Occipital lobe (tissue), 2 donors: ENCODE data around the gene CREBBP. TPM values are rescaled to one million over a fixed set of nuclear protein-coding genes. Genes with fewer than 3 reads are reported as not detected.

Source experiments
- DNase-seq: peaks from one replicate; lab custom pipeline; 2025; lab: John Stamatoyannopoulos, UW
- total RNA-seq: library from RNA; depleted of rRNA; stranded (reverse); fragments of >200 nt; gene quantifications from one replicate; pipeline ENCODE4 v1.2.3, GENCODE V29; 2014

The CREBBP gene
- total RNA-seq, 1 donor from 2014 or later: 32.3 TPM

DNA sequence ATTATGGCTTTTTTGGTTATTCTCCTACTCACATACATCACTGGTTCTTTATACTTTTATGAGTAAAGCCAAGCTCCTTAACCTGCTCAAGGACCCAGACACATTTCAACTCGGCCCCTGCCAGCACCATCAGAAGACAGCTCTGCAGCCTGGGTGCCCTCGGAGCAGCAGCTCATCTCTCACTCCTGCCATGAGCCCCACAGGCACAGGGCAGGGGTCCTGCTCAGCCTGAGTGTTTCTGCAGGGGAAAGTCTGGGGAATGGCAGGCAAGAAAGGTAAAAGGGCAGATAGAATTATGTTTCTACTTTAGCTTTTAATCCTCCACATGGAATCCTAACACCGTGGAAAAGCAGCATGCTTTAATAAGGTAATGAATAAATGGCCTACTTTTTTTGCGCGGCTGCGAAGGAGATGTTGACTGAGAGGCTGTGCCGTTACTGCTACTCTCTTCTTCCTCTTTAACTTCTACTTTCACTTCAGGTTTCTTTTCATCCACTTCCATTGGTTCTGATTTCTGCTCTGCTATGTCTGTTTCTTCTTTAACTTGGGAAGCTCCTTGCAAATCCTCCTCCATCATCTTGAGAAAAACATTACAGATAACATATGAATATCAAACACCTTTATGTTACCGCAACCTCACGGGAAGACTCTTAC, 113.1 kb downstream of the CREBBP start:
- DNase-seq: no peak

DNA sequence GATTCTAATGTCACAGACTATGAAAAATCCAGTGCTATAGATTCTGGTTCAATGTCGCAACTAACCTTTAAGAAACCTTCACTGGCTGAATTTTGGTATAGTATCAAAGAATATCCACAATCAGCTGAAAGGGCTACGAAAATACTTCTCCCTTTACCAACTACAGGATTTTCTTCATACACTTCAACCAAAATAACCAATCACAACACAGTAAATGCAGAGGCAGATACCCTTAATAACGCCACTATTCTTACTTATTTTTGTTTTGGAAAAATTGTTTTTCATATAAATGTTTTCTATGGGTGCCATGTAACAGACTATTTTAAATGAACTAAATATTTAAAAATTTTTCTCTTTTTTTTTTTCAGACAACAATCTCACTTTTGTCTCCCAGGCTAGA, 114.3 kb downstream of the CREBBP start:
- no peak for DNase-seq

DNA sequence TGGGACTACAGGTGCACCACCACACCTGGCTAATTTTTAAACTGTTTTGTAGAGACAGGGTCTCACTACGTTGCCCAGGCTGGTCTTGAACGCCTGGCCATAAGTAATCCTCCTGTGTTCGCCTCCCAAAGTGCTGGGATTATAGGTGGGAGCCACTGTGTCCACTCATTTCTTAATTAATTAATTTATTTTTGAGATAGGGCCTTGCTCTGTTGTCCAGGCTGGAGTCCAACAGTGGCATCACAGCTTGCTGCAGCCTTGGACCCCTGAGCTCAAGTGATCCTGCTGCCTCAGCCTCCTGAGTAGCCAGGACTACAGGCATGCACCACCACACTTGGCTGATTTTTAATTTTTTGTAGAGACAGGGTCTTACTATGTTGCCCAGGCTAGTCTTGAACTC, 116.1 kb downstream of the CREBBP start:
- DNase-seq: no peak

- DNase-seq: no peak
These were observed 118.3 kb downstream of the CREBBP start for GRCh38 chr16:3762107-3762750.

DNA sequence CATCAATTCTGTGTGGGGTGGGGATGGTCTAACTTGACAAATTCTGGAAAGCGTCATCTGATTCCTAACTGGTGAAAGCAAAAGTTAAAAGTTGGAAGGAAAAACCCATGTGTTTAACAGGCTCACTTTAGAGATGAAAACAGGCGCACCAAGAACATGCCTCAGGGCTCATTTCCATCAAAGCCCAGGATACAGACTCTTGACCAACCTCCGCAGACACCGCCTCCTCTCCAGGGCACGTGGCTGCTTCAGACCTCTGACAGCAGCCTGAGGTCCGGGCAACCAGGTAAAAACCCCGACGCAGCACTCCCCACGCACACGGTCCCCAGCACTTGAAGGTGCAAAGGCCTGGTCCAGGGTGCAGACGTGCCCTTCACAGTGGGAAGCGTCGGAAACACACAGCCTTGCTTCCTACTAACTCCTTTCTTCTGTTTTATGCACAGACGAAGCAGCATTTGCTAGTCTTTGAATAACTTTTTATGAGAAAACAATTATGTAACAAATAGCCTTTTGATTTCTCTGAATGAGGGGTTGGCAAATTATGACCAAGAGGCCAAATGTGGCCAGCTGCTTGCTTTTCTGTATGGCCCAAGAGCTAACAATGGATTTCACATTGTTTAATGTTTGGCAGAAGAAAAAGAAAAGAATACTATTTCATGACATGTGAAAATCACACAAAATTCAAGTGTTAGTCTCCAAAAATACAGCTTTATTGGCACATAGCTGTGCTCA, 119.0 kb downstream of the CREBBP start:
- no peak for DNase-seq

DNA sequence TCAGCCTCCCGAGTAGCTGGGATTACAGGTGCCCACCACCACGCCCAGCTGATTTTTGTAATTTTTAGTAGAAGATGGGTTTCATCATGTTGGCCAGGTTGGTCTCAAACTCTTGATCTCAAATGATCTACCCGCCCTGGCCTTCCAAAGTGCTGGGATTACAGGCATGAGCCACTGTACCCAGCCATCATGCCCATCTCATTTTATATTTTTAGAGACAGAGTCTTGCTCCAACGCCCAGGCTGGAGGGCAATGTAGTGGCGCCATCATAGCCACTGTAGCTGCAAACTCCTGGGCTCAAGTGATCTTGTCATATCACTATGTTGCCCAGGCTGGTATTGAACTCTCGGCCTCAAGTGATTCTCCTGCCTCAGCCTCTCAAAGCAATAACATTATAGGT, 120.0 kb downstream of the CREBBP start:
- DNase-seq: no peak

DNA sequence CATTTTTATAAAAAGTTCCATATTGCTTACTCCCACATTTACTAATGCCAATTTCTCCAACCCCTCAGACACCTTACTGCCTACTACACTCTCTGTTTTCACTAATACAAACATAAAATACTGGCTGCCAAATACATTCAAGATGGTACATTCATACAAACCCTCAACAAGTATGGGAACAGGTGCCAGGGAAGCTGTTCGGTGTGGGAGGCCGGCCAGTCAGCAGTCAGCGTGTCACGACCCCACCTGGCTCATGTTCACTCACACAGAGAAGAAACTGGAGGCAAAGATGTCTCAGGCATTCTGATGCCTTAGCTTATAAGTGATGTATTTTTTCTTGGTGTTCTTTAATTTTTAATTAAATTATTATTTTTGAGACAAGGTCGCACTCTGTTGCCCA, 120.8 kb downstream of the CREBBP start:
- DNase-seq: no peak

GRCh38 chr16:3756113-3756512, 124.4 kb downstream of the CREBBP start:
- DNase-seq: no peak

GRCh38 chr16:3755249-3755648, 125.3 kb downstream of the CREBBP start:
- no peak for DNase-seq

- no peak for DNase-seq
These were observed 125.7 kb downstream of the CREBBP start for GRCh38 chr16:3754772-3755171.

GRCh38 chr16:3754081-3754703, 126.3 kb downstream of the CREBBP start:
- DNase-seq: no peak

DNA sequence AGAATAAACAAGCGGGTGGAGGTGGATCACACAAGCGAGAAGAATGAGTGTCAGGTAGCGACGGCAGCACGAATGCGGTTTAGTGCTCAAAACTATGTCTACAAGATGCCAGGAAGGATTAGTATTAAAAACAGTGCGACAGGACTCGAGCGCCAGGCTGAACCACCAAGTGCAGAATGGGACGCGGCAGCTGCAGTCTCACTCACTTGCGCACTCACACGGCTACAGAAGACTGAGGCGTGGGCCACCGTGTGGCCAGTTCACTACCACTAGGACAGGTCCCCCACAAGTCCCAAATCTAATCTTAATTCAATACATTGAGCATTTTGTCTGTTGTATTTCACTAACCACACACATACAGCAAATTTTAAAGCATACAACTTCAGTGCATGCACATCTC, 127.5 kb downstream of the CREBBP start:
- DNase-seq: no peak

DNA sequence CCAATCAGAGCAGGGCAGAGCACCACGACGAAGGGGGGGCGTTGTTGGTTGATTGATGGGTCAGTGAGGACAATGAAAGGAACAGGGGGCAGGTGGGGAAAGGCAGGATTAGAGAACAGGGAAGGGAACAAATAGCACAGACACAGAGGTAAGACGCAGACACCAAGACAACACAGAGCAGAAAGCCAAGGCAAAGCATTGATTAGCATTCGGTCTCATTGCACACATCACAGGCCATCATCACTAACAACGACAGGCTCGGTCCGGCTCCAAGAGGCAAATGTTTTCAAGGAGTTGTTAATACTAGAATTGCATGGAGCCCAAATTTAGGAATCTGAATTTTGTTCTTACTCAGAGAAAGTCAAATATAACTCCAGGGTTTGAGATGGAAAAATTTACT, 128.6 kb downstream of the CREBBP start:
- no peak for DNase-seq

DNA sequence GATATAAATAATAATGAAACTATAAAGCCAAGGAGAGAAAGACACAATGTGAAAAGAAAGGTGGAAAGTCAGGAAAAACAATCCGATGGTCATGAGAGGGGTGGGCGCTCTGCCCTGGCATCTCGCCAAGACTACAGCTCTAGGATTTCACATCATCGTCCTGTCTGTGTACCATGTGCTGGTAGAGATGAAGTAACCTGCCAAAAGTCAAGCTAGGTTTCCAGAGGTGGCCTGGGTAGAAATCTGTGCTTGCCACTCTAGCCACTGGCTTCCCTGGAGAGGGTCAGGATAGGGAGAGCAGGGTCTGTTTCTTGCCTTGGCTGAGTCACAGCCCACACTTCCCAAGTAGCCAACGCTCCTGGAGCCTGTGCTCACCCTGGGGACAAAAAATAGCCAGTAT, 132.2 kb downstream of the CREBBP start:
- DNase-seq: no peak

- DNase-seq: no peak
These were observed 134.7 kb downstream of the CREBBP start for GRCh38 chr16:3745751-3746355.

DNA sequence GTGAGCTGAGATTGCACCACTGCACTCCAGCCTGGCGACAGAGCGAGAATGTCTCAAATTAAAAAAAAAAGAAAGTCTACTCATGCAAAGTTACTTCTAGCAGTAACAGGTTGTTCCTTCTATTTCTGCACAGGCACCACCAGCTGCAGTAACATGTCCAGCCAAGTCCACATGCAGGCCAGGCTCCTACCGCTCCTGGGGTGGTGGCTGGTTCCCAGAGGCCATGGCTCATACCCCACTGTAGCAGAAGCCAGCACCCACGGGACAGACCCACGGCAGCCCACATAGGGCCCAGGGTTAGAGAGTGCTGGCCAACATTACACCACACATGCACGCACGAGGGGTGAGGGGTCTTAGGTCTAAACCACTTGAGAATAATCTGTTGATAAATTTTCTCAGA, 136.5 kb downstream of the CREBBP start:
- no peak for DNase-seq

- DNase-seq: no peak
These were observed 139.6 kb downstream of the CREBBP start for GRCh38 chr16:3740934-3741333.

GRCh38 chr16:3740186-3740585, 140.3 kb downstream of the CREBBP start:
- no peak for DNase-seq

- DNase-seq: no peak
These were observed 140.9 kb downstream of the CREBBP start for GRCh38 chr16:3739636-3740035.

- no peak for DNase-seq
These were observed 142.0 kb downstream of the CREBBP start for GRCh38 chr16:3738541-3738940.

- DNase-seq: no peak
These were observed 142.4 kb downstream of the CREBBP start for GRCh38 chr16:3738128-3738527.

DNA sequence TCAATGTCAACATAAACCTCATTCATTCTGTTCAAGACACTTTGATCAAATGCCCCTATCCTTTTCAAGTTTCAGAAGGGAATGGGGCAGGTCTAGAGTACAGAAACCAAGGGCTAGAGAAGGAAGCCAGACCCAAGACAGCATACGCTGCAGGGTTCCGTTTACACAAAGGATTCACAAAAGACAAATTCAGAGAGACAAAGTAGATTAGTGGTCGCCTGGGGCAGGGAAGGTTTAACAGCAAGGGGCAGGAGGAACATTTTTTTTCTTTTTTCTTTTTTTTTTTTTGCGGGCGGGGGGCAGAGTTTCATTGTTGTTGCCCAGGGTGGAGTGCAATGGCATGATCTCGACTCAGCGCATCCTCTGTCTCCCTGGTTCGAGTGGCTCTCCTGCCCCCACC, 143.3 kb downstream of the CREBBP start:
- no peak for DNase-seq
